Fibroblast of skin of abdomen (primary cell): ENCODE measurements around the gene OIP5. TPM values are rescaled to one million over a fixed set of nuclear protein-coding genes. Genes with fewer than 3 reads are reported as not detected.
"Not testable (repeated sequence)": the region's sequence is repeated elsewhere in the genome, so short reads cannot be mapped to it uniquely, and the experiment has no call there.

ENCODE experiments used
- DNase-seq: peaks from one replicate; pipeline ENCODE4 v3.0.0-alpha.2; 2013
- polyA plus RNA-seq, 2 experiments: library from polyadenylated mRNA; unstranded; fragments of 120-200 nt; gene quantifications; one replicate each; pipeline ENCODE4 v1.2.1, GENCODE V29; 2013; ENCODE audit not compliant: insufficient read length in 2 of 2

Gene OIP5
- polyA plus RNA-seq (2013, experiment 1 of 2; ENCODE audit: insufficient read length): 5.2 TPM
- polyA plus RNA-seq (2013, experiment 2 of 2; ENCODE audit: insufficient read length): 6.2 TPM

GRCh38 chr15:41332194-41333025 lies at the start of gene OIP5, which contains the start of gene NUSAP1:
Gene OIP5 (minus strand): TSS chr15:41332591. CDS start chr15:41332561, 30 bp downstream.
Gene NUSAP1 (plus strand): TSS chr15:41332881. CDS start chr15:41332958, 77 bp downstream.
- peak; percentile 100 for DNase-seq

- no peak for DNase-seq
These were observed 45.6 kb upstream of the OIP5 start for GRCh38 chr15:41377978-41378377.

GRCh38 chr15:41367418-41367817 lies 35.0 kb upstream of the OIP5 start:
- DNase-seq: no peak

- no peak for DNase-seq
These were observed 22.0 kb upstream of the OIP5 start for GRCh38 chr15:41354371-41354770.

GRCh38 chr15:41350057-41350717 lies 17.8 kb upstream of the OIP5 start:
- DNase-seq: no peak

- no peak for DNase-seq
These were observed 14.8 kb upstream of the OIP5 start for GRCh38 chr15:41347236-41347635.

- DNase-seq: no peak
These were observed 9.1 kb upstream of the OIP5 start for GRCh38 chr15:41341519-41341918.

GRCh38 chr15:41340189-41340695 lies 7.9 kb upstream of the OIP5 start:
- DNase-seq: no peak

GRCh38 chr15:41337631-41338522 lies 5.5 kb upstream of the OIP5 start:
- DNase-seq: no peak

GRCh38 chr15:41337047-41337446 lies 4.7 kb upstream of the OIP5 start:
- no peak for DNase-seq

- no peak for DNase-seq
These were observed 4.2 kb upstream of the OIP5 start for GRCh38 chr15:41336549-41336948.

- DNase-seq: no peak
These were observed 2.1 kb upstream of the OIP5 start for GRCh38 chr15:41334293-41335120.

- no peak for DNase-seq
These were observed 703 bp upstream of the OIP5 start for GRCh38 chr15:41333026-41333562.

- peak; percentile 51 for DNase-seq
These were observed 578 bp downstream of the OIP5 start for GRCh38 chr15:41331833-41332193.

GRCh38 chr15:41331281-41331680 lies 1.1 kb downstream of the OIP5 start:
- no peak for DNase-seq

- DNase-seq: no peak
These were observed 8.8 kb downstream of the OIP5 start for GRCh38 chr15:41323611-41324010.

GRCh38 chr15:41320805-41321330 lies 11.5 kb downstream of the OIP5 start:
- DNase-seq: not testable (repeated sequence)

GRCh38 chr15:41309226-41309905 lies 23.0 kb downstream of the OIP5 start:
- DNase-seq: no peak

GRCh38 chr15:41307679-41308078 lies 24.7 kb downstream of the OIP5 start:
- DNase-seq: no peak

GRCh38 chr15:41304149-41304770 lies 28.1 kb downstream of the OIP5 start:
- no peak for DNase-seq
